ENCODE measurements around the gene NDUFV2. TPM values are rescaled to one million over a fixed set of nuclear protein-coding genes. Genes with fewer than 3 reads are reported as not detected.
A peak's percentile ranks its signal among the peaks of the same experiment; 100 is the strongest.

The NDUFV2 gene
- polyA plus RNA-seq, 2 donors, result 163 to 222 TPM

DNA sequence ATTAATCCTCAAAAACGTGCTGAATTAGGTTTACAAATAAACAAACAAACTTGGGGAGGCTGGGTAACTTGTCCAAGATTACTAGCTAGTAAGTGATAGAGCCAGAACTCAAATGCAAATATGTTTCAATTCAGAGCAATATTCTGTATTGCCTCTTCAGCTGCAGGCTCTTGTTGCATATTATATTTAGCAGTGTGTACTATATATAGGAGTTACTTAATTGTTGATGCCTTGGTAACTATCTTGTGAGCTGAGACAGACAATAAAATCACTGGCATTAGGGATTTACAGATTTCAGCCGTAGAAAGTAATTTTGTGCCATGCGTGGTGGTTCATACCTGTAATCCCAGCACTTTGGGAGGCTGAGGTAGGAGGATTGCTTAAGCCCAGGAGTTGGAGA lies 23.8 kb downstream of the NDUFV2 start:
- H3K4me1 ChIP-seq (ENCODE audit: control insufficient read depth in 2 of 2, insufficient read depth in 2 of 2, low read length in 1 of 2), result no peaks in the 10 kb centered on the region
- no peak overlapping the region for H3K4me3 ChIP-seq (ENCODE audit: low read depth in 1 of 2, low read length in 2 of 2)
- peaks cover 3% of the 10 kb centered on the region in 2 donors for H3K36me3 ChIP-seq (ENCODE audit: control insufficient read depth in 2 of 2, insufficient read depth in 2 of 2, low read length in 1 of 2)
- no peak overlapping the region for H3K27ac ChIP-seq (ENCODE audit: low read depth in 2 of 2, low read length in 1 of 2)
- H3K9me3 ChIP-seq (ENCODE audit: control insufficient read depth in 2 of 2, insufficient read depth in 1 of 2, low read depth in 1 of 2, low read length in 1 of 2), result no peaks in the 10 kb centered on the region
- no peaks in the 10 kb centered on the region for H3K27me3 ChIP-seq (ENCODE audit: control insufficient read depth in 1 of 2, insufficient read depth in 2 of 2, low read length in 2 of 2)
- 75% methylated on average over 3 of the region's 3 CpGs for WGBS, 2 donors

GRCh38 chr18:9130195-9130594 lies 27.7 kb downstream of the NDUFV2 start:
- peaks cover 0 to 3% of the 10 kb centered on the region in 2 donors for H3K36me3 ChIP-seq (ENCODE audit: control insufficient read depth in 2 of 2, insufficient read depth in 2 of 2, low read length in 1 of 2)
- WGBS, 2 donors, result 80 to 86% methylated on average over 4 of the region's 4 CpGs
- no peaks in the 10 kb centered on the region for H3K9me3 ChIP-seq (ENCODE audit: control insufficient read depth in 2 of 2, insufficient read depth in 1 of 2, low read depth in 1 of 2, low read length in 1 of 2)
- H3K27ac ChIP-seq (ENCODE audit: low read depth in 2 of 2, low read length in 1 of 2), result no peak overlapping the region
- no peaks in the 10 kb centered on the region for H3K27me3 ChIP-seq (ENCODE audit: control insufficient read depth in 1 of 2, insufficient read depth in 2 of 2, low read length in 2 of 2)
- no peak overlapping the region for H3K4me3 ChIP-seq (ENCODE audit: low read depth in 1 of 2, low read length in 2 of 2)
- no peaks in the 10 kb centered on the region for H3K4me1 ChIP-seq (ENCODE audit: control insufficient read depth in 2 of 2, insufficient read depth in 2 of 2, low read length in 1 of 2)

DNA sequence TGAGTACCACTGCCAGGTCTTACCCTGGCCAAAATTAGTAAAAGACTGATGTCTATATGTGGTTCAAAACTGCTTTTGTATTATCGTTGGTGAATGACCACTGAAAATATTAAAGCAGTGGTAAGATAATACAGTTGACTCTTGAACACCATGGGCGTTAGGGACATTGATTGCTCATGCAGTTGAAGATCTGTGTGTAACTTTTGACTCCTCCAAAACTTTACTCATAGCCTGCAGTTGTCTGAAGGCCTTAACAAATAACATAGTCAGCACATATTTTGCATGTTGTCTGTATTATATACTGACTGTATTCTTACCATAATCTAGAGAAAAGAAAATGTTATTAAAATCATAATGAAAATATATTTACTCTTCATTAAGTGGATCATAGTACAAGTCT lies 28.3 kb downstream of the NDUFV2 start:
- WGBS, 2 donors, result 54 to 61% methylated on average over 2 of the region's 2 CpGs
- Histone ChIP-seq H3K27ac (ENCODE audit: low read depth in 2 of 2, low read length in 1 of 2) (no peak overlapping the region), H3K27me3 (ENCODE audit: control insufficient read depth in 1 of 2, insufficient read depth in 2 of 2, low read length in 2 of 2) (no peaks in the 10 kb centered on the region), H3K9me3 (ENCODE audit: control insufficient read depth in 2 of 2, insufficient read depth in 1 of 2, low read depth in 1 of 2, low read length in 1 of 2) (no peaks in the 10 kb centered on the region), H3K4me1 (ENCODE audit: control insufficient read depth in 2 of 2, insufficient read depth in 2 of 2, low read length in 1 of 2) (no peaks in the 10 kb centered on the region), H3K4me3 (ENCODE audit: low read depth in 1 of 2, low read length in 2 of 2) (no peak overlapping the region), H3K36me3 (ENCODE audit: control insufficient read depth in 2 of 2, insufficient read depth in 2 of 2, low read length in 1 of 2) (peaks cover 0 to 3% of the 10 kb centered on the region in 2 donors)

- H3K27me3 ChIP-seq (ENCODE audit: control insufficient read depth in 1 of 2, insufficient read depth in 2 of 2, low read length in 2 of 2), result no peaks in the 10 kb centered on the region
- H3K9me3 ChIP-seq (ENCODE audit: control insufficient read depth in 2 of 2, insufficient read depth in 1 of 2, low read depth in 1 of 2, low read length in 1 of 2), result no peaks in the 10 kb centered on the region
- no peak overlapping the region for H3K4me3 ChIP-seq (ENCODE audit: low read depth in 1 of 2, low read length in 2 of 2)
- no peaks in the 10 kb centered on the region for H3K4me1 ChIP-seq (ENCODE audit: control insufficient read depth in 2 of 2, insufficient read depth in 2 of 2, low read length in 1 of 2)
- no peak overlapping the region for H3K27ac ChIP-seq (ENCODE audit: low read depth in 2 of 2, low read length in 1 of 2)
- WGBS, 2 donors, result 97 to 99% methylated on average over 4 of the region's 4 CpGs
- peaks cover 0 to under 1% of the 10 kb centered on the region in 2 donors for H3K36me3 ChIP-seq (ENCODE audit: control insufficient read depth in 2 of 2, insufficient read depth in 2 of 2, low read length in 1 of 2)
Observed at GRCh38 chr18:9132628-9133027, 30.1 kb downstream of the NDUFV2 start.

GRCh38 chr18:9133225-9133624 lies 30.7 kb downstream of the NDUFV2 start:
- Histone ChIP-seq H3K4me3 (ENCODE audit: low read depth in 1 of 2, low read length in 2 of 2) (no peak overlapping the region), H3K27ac (ENCODE audit: low read depth in 2 of 2, low read length in 1 of 2) (peak overlapping the region; percentile 15 to 49), H3K9me3 (ENCODE audit: control insufficient read depth in 2 of 2, insufficient read depth in 1 of 2, low read depth in 1 of 2, low read length in 1 of 2) (no peaks in the 10 kb centered on the region), H3K4me1 (ENCODE audit: control insufficient read depth in 2 of 2, insufficient read depth in 2 of 2, low read length in 1 of 2) (no peaks in the 10 kb centered on the region), H3K27me3 (ENCODE audit: control insufficient read depth in 1 of 2, insufficient read depth in 2 of 2, low read length in 2 of 2) (no peaks in the 10 kb centered on the region), H3K36me3 (ENCODE audit: control insufficient read depth in 2 of 2, insufficient read depth in 2 of 2, low read length in 1 of 2) (no peaks in the 10 kb centered on the region)
- 75 to 78% methylated on average over 2 of the region's 2 CpGs for WGBS, 2 donors

GRCh38 chr18:9135081-9135911 lies 32.8 kb downstream of the NDUFV2 start:
- Histone ChIP-seq H3K9me3 (ENCODE audit: control insufficient read depth in 2 of 2, insufficient read depth in 1 of 2, low read depth in 1 of 2, low read length in 1 of 2) (no peaks in the 10 kb centered on the region), H3K36me3 (ENCODE audit: control insufficient read depth in 2 of 2, insufficient read depth in 2 of 2, low read length in 1 of 2) (no peaks in the 10 kb centered on the region), H3K4me1 (ENCODE audit: control insufficient read depth in 2 of 2, insufficient read depth in 2 of 2, low read length in 1 of 2) (no peaks in the 10 kb centered on the region), H3K27ac (ENCODE audit: low read depth in 2 of 2, low read length in 1 of 2) (peak overlapping the region; percentile 95 to 100), H3K4me3 (ENCODE audit: low read depth in 1 of 2, low read length in 2 of 2) (peak overlapping the region; percentile 76 to 78), H3K27me3 (ENCODE audit: control insufficient read depth in 1 of 2, insufficient read depth in 2 of 2, low read length in 2 of 2) (no peaks in the 10 kb centered on the region)
- WGBS, 2 donors, result 43 to 44% methylated on average over 12 of the region's 12 CpGs

GRCh38 chr18:9135912-9136314 lies 33.4 kb downstream of the NDUFV2 start:
- Histone ChIP-seq H3K36me3 (ENCODE audit: control insufficient read depth in 2 of 2, insufficient read depth in 2 of 2, low read length in 1 of 2) (no peaks in the 10 kb centered on the region), H3K27me3 (ENCODE audit: control insufficient read depth in 1 of 2, insufficient read depth in 2 of 2, low read length in 2 of 2) (no peaks in the 10 kb centered on the region), H3K4me1 (ENCODE audit: control insufficient read depth in 2 of 2, insufficient read depth in 2 of 2, low read length in 1 of 2) (no peaks in the 10 kb centered on the region), H3K9me3 (ENCODE audit: control insufficient read depth in 2 of 2, insufficient read depth in 1 of 2, low read depth in 1 of 2, low read length in 1 of 2) (no peaks in the 10 kb centered on the region), H3K4me3 (ENCODE audit: low read depth in 1 of 2, low read length in 2 of 2) (peak overlapping the region; percentile 76 to 78), H3K27ac (ENCODE audit: low read depth in 2 of 2, low read length in 1 of 2) (peak overlapping the region; percentile 95 to 100)
- WGBS, 2 donors, result 0 to 1% methylated on average over 33 of the region's 33 CpGs

- Histone ChIP-seq H3K36me3 (ENCODE audit: control insufficient read depth in 2 of 2, insufficient read depth in 2 of 2, low read length in 1 of 2) (no peaks in the 10 kb centered on the region), H3K27ac (ENCODE audit: low read depth in 2 of 2, low read length in 1 of 2) (peak within 1 kb of the TSS; percentile 100), H3K9me3 (ENCODE audit: control insufficient read depth in 2 of 2, insufficient read depth in 1 of 2, low read depth in 1 of 2, low read length in 1 of 2) (no peaks in the 10 kb centered on the region), H3K27me3 (ENCODE audit: control insufficient read depth in 1 of 2, insufficient read depth in 2 of 2, low read length in 2 of 2) (no peaks in the 10 kb centered on the region), H3K4me1 (ENCODE audit: control insufficient read depth in 2 of 2, insufficient read depth in 2 of 2, low read length in 1 of 2) (no peaks in the 10 kb centered on the region), H3K4me3 (ENCODE audit: low read depth in 1 of 2, low read length in 2 of 2) (peak within 1 kb of the TSS; percentile 80 to 91)
- 0 to 1% methylated on average over 67 to 95 of the region's 95 CpGs for WGBS, 2 donors
Observed at GRCh38 chr18:9136315-9137155, 34.0 kb downstream of the NDUFV2 start, which contains the start of gene ANKRD12. Gene ANKRD12 (plus strand): TSS chr18:9136781. CDS start chr18:9182433, 45,652 bp downstream.

- Histone ChIP-seq H3K9me3 (ENCODE audit: control insufficient read depth in 2 of 2, insufficient read depth in 1 of 2, low read depth in 1 of 2, low read length in 1 of 2) (no peaks in the 10 kb centered on the region), H3K4me1 (ENCODE audit: control insufficient read depth in 2 of 2, insufficient read depth in 2 of 2, low read length in 1 of 2) (no peaks in the 10 kb centered on the region)
- 0 to 1% methylated on average over 51 to 95 of the region's 95 CpGs for WGBS, 2 donors
Observed at GRCh38 chr18:9137168-9138066, 34.9 kb downstream of the NDUFV2 start.

More at GRCh38 chr18:9137168-9138066, 34.9 kb downstream of the NDUFV2 start:
- Histone ChIP-seq H3K4me3 (ENCODE audit: low read depth in 1 of 2, low read length in 2 of 2) (peak overlapping the region; percentile 80 to 91), H3K27me3 (ENCODE audit: control insufficient read depth in 1 of 2, insufficient read depth in 2 of 2, low read length in 2 of 2) (no peaks in the 10 kb centered on the region), H3K36me3 (ENCODE audit: control insufficient read depth in 2 of 2, insufficient read depth in 2 of 2, low read length in 1 of 2) (no peaks in the 10 kb centered on the region), H3K27ac (ENCODE audit: low read depth in 2 of 2, low read length in 1 of 2) (peak overlapping the region; percentile 100)

Data from esophagus (tissue), 2 donors.